DOHH2 (cell line): ENCODE results near the gene RIPOR2.

ENCODE experiments used
- CTCF ChIP-seq: fragments of 200-600 bp; sonication (generic); IDR thresholded peaks from one replicate; pipeline ENCODE4 v1.5.1; 2014; ENCODE audit warnings: antibody characterized with exemption, mild to moderate bottlenecking, low read depth, low read length; ENCODE audit not compliant: poor library complexity, severe bottlenecking
- EZH2phosphoT487 ChIP-seq: fragments of 200-600 bp; sonication (generic); IDR thresholded peaks from 2 replicates; pipeline ENCODE4 v1.6.1; 2017; ENCODE audit warnings: borderline replicate concordance, mild to moderate bottlenecking, antibody characterized with exemption, low read length, moderate library complexity, mixed read lengths

DNA sequence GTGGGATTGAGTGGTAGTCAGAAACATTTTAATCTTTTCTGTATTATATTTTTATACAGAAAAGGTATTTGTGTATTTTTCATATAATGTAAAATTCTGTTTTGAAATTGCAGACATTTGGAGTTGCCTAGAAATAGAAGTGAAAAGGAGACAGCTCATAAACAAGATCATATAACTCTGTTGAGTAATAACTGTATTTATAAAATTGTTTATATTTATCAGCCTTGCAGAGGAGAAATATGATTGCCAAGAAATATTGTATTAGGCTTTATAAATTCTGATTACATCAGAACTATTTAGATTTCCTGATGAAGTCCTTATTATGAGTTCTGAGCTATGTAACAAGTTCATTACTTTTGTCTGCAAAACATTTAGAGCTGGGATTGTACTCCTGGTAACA, 55.3 kb downstream of the RIPOR2 start:
- TF ChIP-seq CTCF (no peak), EZH2phosphoT487 (no peak)
